A673 (cell line): ENCODE results near the gene RNASEH2A. TPM values are rescaled to one million over a fixed set of nuclear protein-coding genes. Genes with fewer than 3 reads are reported as not detected.
A peak's percentile ranks its signal among the peaks of the same experiment; 100 is the strongest.

Experiments
- BruUV-seq: library from RNA; stranded (reverse); fragments of 400-500 nt; replicated peaks from 2 replicates; lab custom pipeline; 2021; lab: Mats Ljungman, UMichigan
- CTCF ChIA-PET: fragments of 300-600 bp; sonication (Branson Sonifier 250); formaldehyde crosslinking; loops from one replicate; lab custom pipeline; 2022; ENCODE audit warnings: antibody characterized with exemption; lab: Charles Lee
- POLR2A ChIA-PET: fragments of 300-600 bp; sonication (Branson Sonifier 250); formaldehyde crosslinking; loops from one replicate; lab custom pipeline; 2022; ENCODE audit warnings: antibody characterized with exemption; ENCODE audit not compliant: low non-redundant PET; lab: Charles Lee
- DNase-seq: peaks from one replicate; pipeline ENCODE4 v3.0.0-alpha.2; 2015; ENCODE audit warnings: low spot score
- H3K27ac ChIP-seq: fragments of 200-600 bp; sonication (generic); 2 replicates; pipeline ENCODE4 v1.5.1; 2016; ENCODE audit warnings: mixed run types, low read depth, mild to moderate bottlenecking, mixed read lengths, antibody characterized with exemption, low read length; ENCODE audit not compliant: poor library complexity, severe bottlenecking
- H3K27me3 ChIP-seq: fragments of 200-600 bp; sonication (generic); replicated peaks from 2 replicates; pipeline ENCODE4 v1.6.1; 2017; ENCODE audit warnings: mixed run types, low read depth, mild to moderate bottlenecking, mixed read lengths, antibody characterized with exemption, low read length; ENCODE audit not compliant: insufficient read depth, poor library complexity
- H3K36me3 ChIP-seq: fragments of 200-600 bp; sonication (generic); 2 replicates; pipeline ENCODE4 v1.6.1; 2016; ENCODE audit warnings: mixed run types, mild to moderate bottlenecking, mixed read lengths, antibody characterized with exemption, low read length; ENCODE audit not compliant: insufficient read depth, poor library complexity, severe bottlenecking
- H3K4me1 ChIP-seq: fragments of 200-600 bp; sonication (generic); 2 replicates; pipeline ENCODE4 v1.6.1; 2017; ENCODE audit warnings: mixed run types, mild to moderate bottlenecking, mixed read lengths, antibody characterized with exemption, low read length; ENCODE audit not compliant: insufficient read depth, poor library complexity, severe bottlenecking
- H3K4me3 ChIP-seq: fragments of 200-600 bp; sonication (generic); 2 replicates; pipeline ENCODE4 v1.5.1; 2016; ENCODE audit warnings: low read depth, mixed run types, mild to moderate bottlenecking, mixed read lengths, low read length; ENCODE audit not compliant: poor library complexity, severe bottlenecking
- H3K9me3 ChIP-seq: fragments of 200-600 bp; sonication (generic); 2 replicates; pipeline ENCODE4 v1.6.1; 2016; ENCODE audit warnings: mixed run types, low read depth, mild to moderate bottlenecking, mixed read lengths, antibody characterized with exemption, low read length; ENCODE audit not compliant: poor library complexity, severe bottlenecking
- EZH2 ChIP-seq: fragments of 200-600 bp; sonication (generic); IDR thresholded peaks from 2 replicates; pipeline ENCODE4 v1.6.1; 2017; ENCODE audit warnings: borderline replicate concordance, low read depth, mild to moderate bottlenecking, mixed read lengths, antibody characterized with exemption, low read length; ENCODE audit not compliant: poor library complexity, severe bottlenecking
- intact Hi-C: fragments of 100-400 bp; cut with micrococcal nuclease; formaldehyde crosslinking; loops from one replicate; pipeline ENCODE4 v1.10.0; 2022; ENCODE audit not compliant: unreplicated experiment
- total RNA-seq: library from RNA; stranded (reverse); gene quantifications from 2 replicates; pipeline ENCODE4 v1.2.3, GENCODE V29; 2021
- TF ChIP-seq, protein P1 (sequence below): fragments of 300-800, 200-600 bp; sonication (generic); conservative IDR thresholded peaks from 2 replicates; pipeline ENCODE4 v1.5.1; 2017; ENCODE audit warnings: low read depth, mild to moderate bottlenecking, antibody characterized with exemption, low read length, moderate library complexity, mixed read lengths

Gene RNASEH2A
- total RNA-seq, 1 experiment from 2014 or later, result 99.7 TPM

DNA sequence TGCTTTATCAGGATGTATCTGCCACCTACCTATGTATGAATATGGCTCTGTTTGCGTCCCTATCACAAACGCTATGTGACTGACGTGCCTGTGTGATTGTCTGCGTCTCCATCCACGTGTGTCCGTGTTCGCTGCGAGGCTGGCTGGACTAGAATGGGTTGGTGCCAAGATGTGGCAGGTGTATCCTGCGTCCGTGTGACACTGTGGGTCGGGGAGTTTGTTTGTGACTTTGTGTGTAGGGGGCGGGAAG is 24.3 kb upstream of the RNASEH2A start:
- ChIA-PET POLR2A (no interaction called here), CTCF (interaction anchor here (0.6 to 1.0 kb wide), 3 partner anchors 15 to 22 kb away, joined by 3 to 5 read pairs (median 3); no protein-coding TSS in a partner anchor)
- Histone ChIP-seq H3K4me3 (peak overlapping the region; percentile 57), H3K4me1 (peaks cover 49% of the 10 kb centered on the region), H3K36me3 (no peaks in the 10 kb centered on the region), H3K9me3 (no peaks in the 10 kb centered on the region), H3K27me3 (no peaks in the 10 kb centered on the region), H3K27ac (peak overlapping the region; percentile 96)
- intact Hi-C loops, result no loop called here
- BruUV-seq, result no TSS peak
- no peak for DNase-seq
- TF ChIP-seq, protein P1, sequence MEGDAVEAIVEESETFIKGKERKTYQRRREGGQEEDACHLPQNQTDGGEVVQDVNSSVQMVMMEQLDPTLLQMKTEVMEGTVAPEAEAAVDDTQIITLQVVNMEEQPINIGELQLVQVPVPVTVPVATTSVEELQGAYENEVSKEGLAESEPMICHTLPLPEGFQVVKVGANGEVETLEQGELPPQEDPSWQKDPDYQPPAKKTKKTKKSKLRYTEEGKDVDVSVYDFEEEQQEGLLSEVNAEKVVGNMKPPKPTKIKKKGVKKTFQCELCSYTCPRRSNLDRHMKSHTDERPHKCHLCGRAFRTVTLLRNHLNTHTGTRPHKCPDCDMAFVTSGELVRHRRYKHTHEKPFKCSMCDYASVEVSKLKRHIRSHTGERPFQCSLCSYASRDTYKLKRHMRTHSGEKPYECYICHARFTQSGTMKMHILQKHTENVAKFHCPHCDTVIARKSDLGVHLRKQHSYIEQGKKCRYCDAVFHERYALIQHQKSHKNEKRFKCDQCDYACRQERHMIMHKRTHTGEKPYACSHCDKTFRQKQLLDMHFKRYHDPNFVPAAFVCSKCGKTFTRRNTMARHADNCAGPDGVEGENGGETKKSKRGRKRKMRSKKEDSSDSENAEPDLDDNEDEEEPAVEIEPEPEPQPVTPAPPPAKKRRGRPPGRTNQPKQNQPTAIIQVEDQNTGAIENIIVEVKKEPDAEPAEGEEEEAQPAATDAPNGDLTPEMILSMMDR, result no peak
- no peak for TF ChIP-seq EZH2

DNA sequence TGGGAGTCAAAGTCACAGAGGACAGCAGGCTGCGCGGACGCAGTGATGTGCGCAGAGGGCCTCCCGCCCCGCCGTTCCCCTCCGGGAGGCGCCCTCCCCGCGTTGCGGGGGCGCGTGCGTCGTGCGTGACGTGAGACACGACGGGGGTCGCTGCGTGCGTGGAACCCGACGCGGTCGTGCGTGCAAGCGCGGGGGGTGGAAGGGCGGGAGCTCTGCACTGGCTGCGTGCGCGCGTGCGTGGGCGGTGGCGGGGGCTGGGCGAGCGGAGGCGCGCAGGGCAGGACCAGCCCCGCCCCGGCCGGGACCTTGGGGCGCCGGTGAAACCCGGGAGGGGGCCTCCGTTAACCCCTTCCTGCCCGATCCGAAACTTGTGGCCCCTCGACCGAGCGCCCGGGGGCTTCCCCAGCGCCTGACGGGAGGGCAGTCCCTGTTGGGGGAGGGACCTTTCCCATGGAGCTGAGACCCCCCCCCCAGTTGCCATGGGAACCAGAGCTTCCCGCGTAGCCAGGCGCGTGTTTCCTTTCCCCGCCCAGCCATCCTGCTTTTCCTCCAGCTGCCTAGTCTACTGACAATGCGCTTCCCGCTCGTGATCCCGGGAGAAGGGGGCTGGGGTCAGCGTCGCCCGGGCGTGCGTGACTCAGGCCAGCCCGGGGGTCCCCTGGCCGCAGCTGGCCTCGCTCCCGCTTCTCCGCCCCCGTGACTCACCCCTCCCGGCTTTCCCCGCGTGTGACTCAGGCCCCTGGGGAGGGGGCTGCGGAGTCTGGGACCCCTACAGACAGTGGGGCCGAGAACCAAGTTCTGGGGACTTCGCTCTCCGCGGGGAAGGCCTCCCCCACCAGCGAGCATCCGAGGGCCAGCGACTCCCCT is 23.7 kb upstream of the RNASEH2A start:
- no TSS peak for BruUV-seq
- Histone ChIP-seq H3K27ac (peak overlapping the region; percentile 96), H3K4me1 (peaks cover 49% of the 10 kb centered on the region), H3K9me3 (no peaks in the 10 kb centered on the region), H3K36me3 (no peaks in the 10 kb centered on the region), H3K27me3 (no peaks in the 10 kb centered on the region), H3K4me3 (peak overlapping the region; percentile 57)
- ChIA-PET CTCF (interaction anchor here (0.5 to 1.0 kb wide), 4 partner anchors 15 to 64 kb away, joined by 3 to 5 read pairs (median 4); no protein-coding TSS in a partner anchor), POLR2A (no interaction called here)
- TF ChIP-seq, protein P1, result 0 out of 2 replicates have a peak, but pooled peaks have one; percentile 33
- no peak for TF ChIP-seq EZH2
- peak; percentile 86 for DNase-seq
- intact Hi-C loops, result no loop called here

DNA sequence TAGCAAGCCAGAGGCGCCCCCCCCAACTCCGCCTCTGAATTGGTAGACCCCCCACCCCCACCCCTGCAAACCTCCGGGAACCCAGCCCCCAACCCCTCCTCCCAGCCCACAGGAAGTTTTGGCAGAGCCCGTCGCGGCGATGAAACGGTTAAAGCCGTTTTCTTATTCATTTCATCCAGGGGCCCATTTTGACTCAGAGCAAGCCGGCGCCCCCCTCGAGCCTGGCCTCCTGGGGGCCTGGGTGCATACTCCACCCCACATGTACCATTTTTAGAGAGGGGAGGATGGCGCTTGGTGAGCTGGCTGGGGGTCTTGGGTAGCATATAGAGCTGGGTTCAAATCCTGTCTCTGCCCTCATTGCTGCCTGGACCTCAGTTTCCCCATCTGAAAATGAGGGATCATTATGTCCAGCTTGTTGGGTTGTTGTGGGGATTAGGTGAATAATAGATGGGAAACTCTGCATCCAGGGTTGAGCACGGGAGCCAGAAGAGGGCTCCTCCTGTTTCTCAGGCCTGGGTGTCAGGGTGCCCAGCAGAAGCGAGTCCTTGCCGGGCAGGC is 23.0 kb upstream of the RNASEH2A start:
- peak overlapping the region; percentile 57 for H3K4me3 ChIP-seq
- intact Hi-C loops, result no loop called here
- ChIA-PET POLR2A (no interaction called here), CTCF (interaction anchor here (0.5 to 1.0 kb wide), 2 partner anchors 17 to 63 kb away, joined by 3 to 5 read pairs; no protein-coding TSS in a partner anchor)
- no peaks in the 10 kb centered on the region for H3K36me3 ChIP-seq
- peaks cover 51% of the 10 kb centered on the region for H3K4me1 ChIP-seq
- H3K27ac ChIP-seq, result peak overlapping the region; percentile 96
- no peak for DNase-seq
- H3K27me3 ChIP-seq, result no peaks in the 10 kb centered on the region
- no TSS peak for BruUV-seq
- TF ChIP-seq EZH2, result no peak
- TF ChIP-seq, protein P1, result no peak
- no peaks in the 10 kb centered on the region for H3K9me3 ChIP-seq
